Measurements from ENCODE around the gene TNFRSF8. TPM values are rescaled to one million over a fixed set of nuclear protein-coding genes. Genes with fewer than 3 reads are reported as not detected.

Gene TNFRSF8
- total and polyA plus RNA-seq, 7 donors = 0.68 to 1.8 (median 0.87) TPM; not detected in 1

DNA sequence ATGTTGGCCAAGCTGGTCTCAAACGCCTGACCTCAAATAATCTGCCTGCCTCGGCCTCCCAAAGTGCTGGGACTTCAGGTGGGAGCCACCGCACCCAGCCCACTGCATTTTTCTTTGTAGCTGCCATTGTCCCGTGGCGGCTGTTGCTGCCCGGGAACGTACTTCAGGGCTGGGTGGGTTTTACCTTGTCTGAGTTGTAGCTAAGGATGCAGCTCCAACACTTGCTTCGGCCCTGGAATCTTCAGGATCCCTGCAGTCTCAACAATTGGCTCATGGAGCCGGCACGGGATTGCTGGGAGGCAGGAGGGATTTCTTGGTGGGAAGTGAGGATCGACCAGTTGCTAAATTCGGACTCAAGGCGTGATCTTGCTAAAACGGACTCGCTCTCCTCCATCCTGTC, 10.7 kb downstream of the TNFRSF8 start:
- Histone ChIP-seq H3K27me3 (peaks cover 0 to 7% (median 0%) of the 10 kb centered on the region in 3 donors), H3K4me1 (peaks cover 0 to 11% (median 5%) of the 10 kb centered on the region in 4 donors), H3K36me3 (no peaks in the 10 kb centered on the region), H3K9me3 (no peaks in the 10 kb centered on the region), H3K27ac (no peak overlapping the region), H3K4me3 (no peak overlapping the region)
- TF ChIP-seq POLR2A (IDR thresholded peaks at IDR 0.05) (no peak), EP300 (IDR thresholded peaks at IDR 0.05) (no peak), POLR2AphosphoS5 (IDR thresholded peaks at IDR 0.05) (no peak), CTCF (IDR thresholded peaks at IDR 0.05) (no peak)
- no peak for DNase-seq
- intact Hi-C loops (cut with DNase I) = no loop called here
- 89 to 93% methylated on average over 15 of the region's 15 CpGs for WGBS, 2 donors

DNA sequence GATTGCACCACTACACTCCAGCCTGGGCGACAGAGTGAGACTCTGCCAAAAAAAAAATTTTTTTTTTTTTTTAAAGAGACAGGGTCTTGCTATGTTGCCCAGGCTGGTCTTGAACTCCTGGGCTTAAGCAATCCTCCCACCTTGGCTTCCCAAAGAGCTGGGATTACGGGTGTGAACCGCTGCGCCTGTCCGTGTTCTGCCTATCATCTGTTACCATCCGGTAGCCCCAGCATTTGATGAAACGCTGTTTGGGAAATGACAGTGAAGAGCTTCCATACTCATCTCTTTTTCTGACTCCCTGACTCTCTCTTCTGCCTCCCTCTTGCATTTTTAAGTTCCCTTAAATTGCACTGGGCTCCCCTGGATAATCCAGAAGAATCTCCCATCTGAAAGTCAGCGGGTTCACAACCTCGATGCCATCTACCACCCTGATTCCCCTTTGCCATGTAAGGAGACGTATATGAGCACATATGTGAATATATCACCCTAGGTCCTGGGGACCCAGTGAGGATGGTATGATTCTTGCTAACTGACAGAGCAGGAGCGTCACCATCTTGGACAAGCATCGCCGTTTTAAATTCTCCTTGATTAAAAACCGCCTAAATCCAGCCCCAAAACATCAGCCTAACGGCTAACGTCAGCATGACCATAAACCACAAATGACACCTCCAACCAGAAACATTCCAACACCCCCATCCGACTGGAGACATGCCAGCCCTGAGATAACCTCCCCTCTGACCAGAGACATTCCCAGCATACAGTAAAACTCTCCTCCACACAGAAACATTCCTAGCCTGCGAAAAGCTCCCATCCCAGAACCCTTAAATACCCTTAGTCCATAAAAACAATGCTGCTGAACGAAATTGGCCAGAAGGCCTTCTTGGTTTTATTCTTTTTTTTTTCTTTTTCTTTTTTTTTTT, 12.4 kb downstream of the TNFRSF8 start:
- 71 to 78% methylated on average over 19 of the region's 19 CpGs for WGBS, 2 donors
- no peaks in the 10 kb centered on the region for H3K9me3 ChIP-seq
- H3K36me3 ChIP-seq = no peaks in the 10 kb centered on the region
- peaks cover 0 to 11% (median 5%) of the 10 kb centered on the region in 4 donors for H3K4me1 ChIP-seq
- no peak for TF ChIP-seq EP300 (IDR thresholded peaks at IDR 0.05)
- TF ChIP-seq POLR2AphosphoS5 (IDR thresholded peaks at IDR 0.05) = peak in 1 of 4 donors; percentile 24
- H3K27ac ChIP-seq = peak overlapping the region in 1 of 4 donors; percentile 28
- intact Hi-C loops (cut with DNase I) = no loop called here
- no peak for DNase-seq
- H3K27me3 ChIP-seq = no peaks in the 10 kb centered on the region
- no peak overlapping the region for H3K4me3 ChIP-seq

- TF ChIP-seq POLR2AphosphoS5 (IDR thresholded peaks at IDR 0.05) (no peak), POLR2A (IDR thresholded peaks at IDR 0.05) (no peak), EP300 (IDR thresholded peaks at IDR 0.05) (no peak), CTCF (IDR thresholded peaks at IDR 0.05) (no peak)
- no peak for DNase-seq
- intact Hi-C loops (cut with DNase I) = no loop called here
- 78 to 88% methylated on average over 9 of the region's 9 CpGs for WGBS, 2 donors
- Histone ChIP-seq H3K27ac (peak overlapping the region in 2 of 4 donors; percentile 28 to 34), H3K4me3 (no peak overlapping the region), H3K4me1 (peaks cover 0 to 11% (median 5%) of the 10 kb centered on the region in 4 donors), H3K36me3 (no peaks in the 10 kb centered on the region), H3K27me3 (no peaks in the 10 kb centered on the region), H3K9me3 (no peaks in the 10 kb centered on the region)
These were observed 13.4 kb downstream of the TNFRSF8 start for GRCh38 chr1:12076425-12077005.

DNA sequence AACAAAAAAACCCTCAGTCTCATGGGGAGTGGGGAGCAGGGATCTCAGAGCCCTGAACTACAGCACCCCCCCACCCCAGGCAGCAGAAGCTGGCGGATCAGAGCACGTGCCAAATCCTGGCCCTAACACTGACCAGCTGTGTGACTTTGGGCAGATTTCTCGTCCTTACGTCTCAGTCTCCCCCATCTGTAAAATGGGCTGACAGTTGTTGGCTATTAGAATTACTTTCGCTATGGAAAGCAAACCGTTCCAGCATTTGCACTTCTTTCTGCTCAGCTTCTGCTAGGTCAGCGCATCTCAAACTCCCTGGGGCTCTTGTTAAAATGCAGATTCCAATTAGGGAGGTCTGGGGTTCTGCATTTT, 15.5 kb downstream of the TNFRSF8 start:
- no peaks in the 10 kb centered on the region for H3K27me3 ChIP-seq
- no peak overlapping the region for H3K4me3 ChIP-seq
- intact Hi-C loops (cut with DNase I) = no loop called here
- peaks cover 0 to 11% (median 5%) of the 10 kb centered on the region in 4 donors for H3K4me1 ChIP-seq
- 74 to 75% methylated on average over 7 of the region's 7 CpGs for WGBS, 2 donors
- H3K27ac ChIP-seq = no peak overlapping the region
- H3K36me3 ChIP-seq = no peaks in the 10 kb centered on the region
- TF ChIP-seq POLR2A (IDR thresholded peaks at IDR 0.05) = no peak
- TF ChIP-seq EP300 (IDR thresholded peaks at IDR 0.05) = no peak
- no peak for TF ChIP-seq POLR2AphosphoS5 (IDR thresholded peaks at IDR 0.05)
- TF ChIP-seq CTCF (IDR thresholded peaks at IDR 0.05) = no peak
- no peak for DNase-seq
- H3K9me3 ChIP-seq = no peaks in the 10 kb centered on the region
